ENCODE data around the gene KCNH1. TPM values are rescaled to one million over a fixed set of nuclear protein-coding genes. Genes with fewer than 3 reads are reported as not detected.

The KCNH1 gene
- total RNA-seq, 2 donors from 2014 or later: 0.27 to 0.70 TPM

DNA sequence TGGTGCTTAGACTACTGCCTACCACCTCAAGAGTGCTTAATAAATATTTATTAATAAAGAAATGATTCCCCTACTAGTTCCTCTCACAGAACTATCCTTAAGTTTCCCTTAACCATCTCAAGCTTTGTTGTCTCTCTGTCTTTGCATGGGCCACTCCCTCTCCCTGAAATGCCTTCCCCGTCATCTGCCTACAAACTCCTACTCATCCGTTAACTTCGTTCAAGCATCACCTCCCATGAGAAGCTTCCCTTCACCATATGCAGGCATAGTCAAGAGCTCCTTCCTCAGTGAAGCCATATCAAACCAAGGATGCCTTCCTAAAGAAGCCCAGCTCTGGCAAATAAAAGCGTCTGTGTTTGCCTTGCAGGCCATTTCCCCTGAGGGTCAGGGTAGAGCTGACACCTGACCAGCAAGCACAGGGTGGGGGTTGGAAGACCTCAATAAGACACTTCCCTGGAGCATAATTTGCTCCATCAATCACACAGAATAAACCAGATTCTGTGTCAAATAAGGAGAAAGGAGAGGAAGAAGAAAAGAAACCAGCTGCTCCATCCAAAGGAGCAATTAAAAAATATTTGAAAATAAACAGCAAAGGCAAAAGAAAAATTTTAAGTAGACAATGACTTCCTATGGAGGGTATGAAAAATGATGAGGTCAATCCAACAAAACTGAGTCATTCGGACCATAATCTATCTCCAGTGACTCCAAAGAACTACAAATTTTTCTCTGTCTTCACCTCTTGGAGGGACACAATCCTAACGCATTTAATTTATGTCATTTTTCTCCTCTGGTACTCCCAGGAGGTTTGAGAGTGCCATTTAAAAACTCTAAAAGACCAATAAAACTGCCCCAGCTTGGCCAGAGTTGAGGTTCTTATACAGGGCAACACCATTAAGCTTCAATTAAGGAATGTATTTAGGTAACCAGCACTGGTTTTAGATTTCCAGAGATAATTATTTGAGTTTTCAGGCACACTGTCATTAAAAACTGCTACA is 303.6 kb downstream of the KCNH1 start:
- ATAC-seq: no peak
- intact Hi-C loops (cut with DNase I, micrococcal nuclease): no loop called here
- DNase-seq: no peak

GRCh38 chr1:210828996-210829596 is 304.9 kb downstream of the KCNH1 start:
- no peak for DNase-seq
- intact Hi-C loops (cut with DNase I, micrococcal nuclease): no loop called here
- ATAC-seq: no peak

DNA sequence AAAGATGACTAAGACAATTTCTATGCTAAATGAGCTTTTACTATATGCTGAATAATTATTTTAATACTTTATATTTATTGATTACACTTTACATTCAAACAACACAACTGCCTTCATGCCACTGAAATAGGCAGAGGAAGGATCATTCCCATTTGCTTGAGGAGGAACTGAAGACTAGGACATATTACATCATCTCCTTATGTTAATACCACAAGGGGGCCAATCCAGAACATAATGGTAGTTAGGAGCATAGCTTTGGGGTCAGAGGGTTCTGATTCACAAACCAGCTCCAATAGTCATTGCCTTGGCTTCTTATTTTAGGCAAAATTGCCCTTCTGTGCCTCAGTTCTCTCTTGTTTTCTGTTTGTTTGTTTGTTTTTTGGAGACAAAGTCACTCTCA is 306.5 kb downstream of the KCNH1 start:
- no peak for DNase-seq
- intact Hi-C loops (cut with DNase I, micrococcal nuclease): no loop called here
- no peak for ATAC-seq

DNA sequence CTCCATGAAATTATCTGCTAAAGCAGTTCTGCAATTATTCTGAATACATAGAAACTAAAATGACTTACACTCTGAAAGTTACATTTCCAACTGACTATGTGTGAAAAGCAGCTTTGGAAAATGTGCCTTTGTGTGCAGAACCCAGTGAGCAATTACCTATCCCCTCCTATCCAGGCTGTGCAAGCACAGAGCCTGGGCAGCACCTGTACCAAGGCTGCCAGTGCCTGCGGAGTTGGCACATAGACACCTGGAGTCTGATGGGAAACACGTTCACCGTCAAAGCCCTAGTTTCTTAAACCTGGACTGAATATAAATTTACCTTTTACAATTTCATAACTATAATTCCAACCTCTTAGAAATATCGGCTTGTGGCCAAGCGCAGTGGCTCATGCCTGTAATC is 307.3 kb downstream of the KCNH1 start:
- DNase-seq: no peak
- no peak for ATAC-seq
- intact Hi-C loops (cut with DNase I, micrococcal nuclease): no loop called here

GRCh38 chr1:210822932-210823331 is 311.0 kb downstream of the KCNH1 start:
- intact Hi-C loops (cut with DNase I, micrococcal nuclease): no loop called here
- DNase-seq (no peak), ATAC-seq (no peak)

DNA sequence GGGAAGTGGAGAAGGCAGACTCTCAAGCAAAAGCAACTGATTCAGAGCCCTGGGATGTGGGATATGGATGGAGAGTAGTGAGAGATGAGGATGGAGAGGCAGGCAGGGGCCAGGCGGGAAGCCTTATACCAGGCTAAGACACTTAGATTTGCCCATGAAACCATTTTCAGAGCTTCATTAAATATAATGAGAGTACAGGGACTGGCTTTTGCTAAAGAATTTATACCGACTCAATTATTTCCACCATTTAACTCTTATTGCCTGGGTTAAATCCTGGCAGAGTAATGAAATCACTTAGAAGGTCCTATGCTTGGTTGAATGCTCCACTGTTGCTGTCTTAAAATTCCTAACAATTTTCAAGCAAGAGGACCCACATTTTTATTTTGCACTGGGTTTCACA is 311.7 kb downstream of the KCNH1 start:
- no peak for ATAC-seq
- intact Hi-C loops (cut with DNase I, micrococcal nuclease): no loop called here
- no peak for DNase-seq

GRCh38 chr1:210821615-210822014 is 312.3 kb downstream of the KCNH1 start:
- intact Hi-C loops (cut with DNase I, micrococcal nuclease): no loop called here
- no peak for DNase-seq
- no peak for ATAC-seq

GRCh38 chr1:210819266-210819665 is 314.7 kb downstream of the KCNH1 start:
- DNase-seq (no peak), ATAC-seq (no peak)
- intact Hi-C loops (cut with DNase I, micrococcal nuclease): no loop called here

GRCh38 chr1:210817385-210818275 is 316.3 kb downstream of the KCNH1 start:
- DNase-seq (no peak), ATAC-seq (no peak)
- intact Hi-C loops (cut with DNase I, micrococcal nuclease): no loop called here

- DNase-seq (no peak), ATAC-seq (no peak)
- intact Hi-C loops (cut with DNase I, micrococcal nuclease): no loop called here
These were observed 318.1 kb downstream of the KCNH1 start for GRCh38 chr1:210815641-210816550.

DNA sequence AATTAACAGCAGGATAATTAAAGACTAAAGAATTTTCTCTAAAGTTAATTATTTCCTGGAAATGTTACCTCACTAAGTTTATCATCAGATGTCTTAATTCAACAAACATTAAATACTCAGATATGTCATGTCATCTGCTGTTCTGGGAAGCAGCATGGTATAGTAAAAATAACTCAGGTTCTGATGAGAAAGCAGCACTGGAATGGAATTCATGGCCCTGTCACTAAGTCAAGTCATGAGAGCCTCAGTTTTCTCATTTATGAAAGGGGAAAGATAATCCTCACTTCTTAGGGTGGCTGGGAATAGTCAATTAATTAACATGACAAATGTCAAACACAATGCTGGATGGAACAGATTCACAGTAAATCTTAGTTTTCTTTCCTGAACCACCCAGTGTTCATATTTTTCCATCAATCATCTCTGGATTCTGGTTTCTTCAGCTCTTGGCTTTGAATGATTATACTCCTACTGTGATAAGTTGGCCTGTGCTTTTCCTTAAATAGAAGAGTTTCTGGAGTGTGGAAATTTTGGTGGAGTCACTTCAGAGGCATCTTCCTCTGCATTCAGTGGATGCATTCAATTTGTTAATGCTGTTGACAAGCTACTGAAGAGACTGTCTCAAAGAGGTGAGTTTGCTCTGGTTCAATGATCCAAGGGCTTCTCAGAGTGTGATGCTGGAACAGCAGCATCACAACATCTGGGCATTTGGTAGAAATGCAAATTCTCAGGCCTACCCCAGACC is 319.4 kb downstream of the KCNH1 start:
- DNase-seq (no peak), ATAC-seq (no peak)
- intact Hi-C loops (cut with DNase I, micrococcal nuclease): no loop called here

DNA sequence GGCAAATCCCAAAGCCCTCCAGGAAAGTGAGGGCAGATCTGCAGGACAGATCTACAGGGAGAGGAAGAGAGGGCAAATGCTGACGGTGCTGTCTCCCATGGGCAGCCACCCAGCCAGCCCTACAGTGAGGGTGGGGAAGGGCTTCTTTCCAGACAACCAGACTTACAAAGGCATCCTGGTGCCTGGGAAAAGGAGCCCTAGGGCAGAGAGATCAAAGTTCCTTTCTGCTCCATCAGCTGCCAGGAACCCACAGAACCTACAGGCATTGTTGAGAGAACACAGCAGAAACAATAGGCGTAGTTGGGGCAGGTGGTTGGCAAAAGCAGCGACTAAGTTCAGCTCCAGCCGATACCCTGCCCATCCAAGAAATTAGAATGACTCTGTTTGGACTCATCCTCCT is 332.4 kb downstream of the KCNH1 start:
- ATAC-seq: no peak
- intact Hi-C loops (cut with DNase I, micrococcal nuclease): no loop called here
- no peak for DNase-seq

GRCh38 chr1:210800756-210801155 is 333.2 kb downstream of the KCNH1 start:
- ATAC-seq (no peak), DNase-seq (no peak)
- intact Hi-C loops (cut with DNase I, micrococcal nuclease): no loop called here

GRCh38 chr1:210800301-210800700 is 333.6 kb downstream of the KCNH1 start:
- intact Hi-C loops (cut with DNase I, micrococcal nuclease): no loop called here
- DNase-seq (no peak), ATAC-seq (no peak)

GRCh38 chr1:210797422-210797821 is 336.5 kb downstream of the KCNH1 start:
- no peak for DNase-seq
- intact Hi-C loops (cut with DNase I, micrococcal nuclease): no loop called here
- no peak for ATAC-seq

GRCh38 chr1:210796421-210796820 is 337.5 kb downstream of the KCNH1 start:
- DNase-seq (no peak), ATAC-seq (no peak)
- intact Hi-C loops (cut with DNase I, micrococcal nuclease): no loop called here

GRCh38 chr1:210794445-210794844 is 339.5 kb downstream of the KCNH1 start:
- ATAC-seq (no peak), DNase-seq (no peak)
- intact Hi-C loops (cut with DNase I, micrococcal nuclease): no loop called here
